HCT116 (cell line): Measurements from ENCODE around the gene PCDH9.

Source experiments
- CEBPB ChIP-seq: IDR thresholded peaks from 2 replicates; pipeline ENCODE4 v1.6.1; 2012; ENCODE audit warnings: low read depth
- CTCF ChIP-seq, 3 experiments: fragments of 200-600 bp in 1 of 3; sonication (generic) in 1 of 3; IDR thresholded peaks in 2 of 3; conservative IDR thresholded peaks in 1 of 3; 2 replicates each; pipeline ENCODE4 v1.5.1; 2012 to 2017; ENCODE audit warnings: low read depth in 2 of 3, low read length in 2 of 3, antibody characterized with exemption in 1 of 3, borderline replicate concordance in 1 of 3, control low read depth in 1 of 3, mild to moderate bottlenecking in 1 of 3, mixed read lengths in 1 of 3, mixed run types in 1 of 3, moderate library complexity in 1 of 3; ENCODE audit not compliant: insufficient read depth in 1 of 3
- EGR1 ChIP-seq: IDR thresholded peaks from 2 replicates; pipeline ENCODE4 v1.6.1; 2012; ENCODE audit warnings: low read depth
- EZH2 ChIP-seq: fragments of 200-600 bp; sonication (generic); IDR thresholded peaks from 2 replicates; pipeline ENCODE4 v1.6.1; 2017; ENCODE audit warnings: antibody characterized with exemption, mixed run types
- POLR2A ChIP-seq: IDR thresholded peaks from 2 replicates; pipeline ENCODE4 v1.7.0; 2011; ENCODE audit warnings: borderline replicate concordance; ENCODE audit not compliant: insufficient read depth, insufficient read length; ENCODE audit errors: extremely low read depth
- POLR2AphosphoS5 ChIP-seq: IDR thresholded peaks from 2 replicates; pipeline ENCODE4 v1.6.1; 2011; ENCODE audit warnings: mild to moderate bottlenecking, low read depth, low read length, moderate library complexity
- RAD21 ChIP-seq: IDR thresholded peaks from 2 replicates; pipeline ENCODE4 v1.6.1; 2012; ENCODE audit warnings: low read depth, mild to moderate bottlenecking
- REST ChIP-seq: IDR thresholded peaks from 2 replicates; pipeline ENCODE4 v1.6.1; 2012; ENCODE audit warnings: low read depth
- SIN3A ChIP-seq: IDR thresholded peaks from 2 replicates; pipeline ENCODE4 v1.6.1; 2012; ENCODE audit warnings: low read depth
- SRF ChIP-seq: IDR thresholded peaks from 2 replicates; pipeline ENCODE4 v1.6.1; 2012; ENCODE audit warnings: low read depth
- TCF7L2 ChIP-seq: IDR thresholded peaks from 2 replicates; pipeline ENCODE4 v1.7.0; 2011; ENCODE audit warnings: borderline replicate concordance, inconsistent platforms; ENCODE audit not compliant: insufficient read depth, insufficient read length; ENCODE audit errors: extremely low read depth
- YY1 ChIP-seq: IDR thresholded peaks from 2 replicates; pipeline ENCODE4 v1.6.1; 2011; ENCODE audit warnings: low read length, low read depth, moderate library complexity, mild to moderate bottlenecking; ENCODE audit not compliant: insufficient replicate concordance; ENCODE audit errors: extremely low read depth
- ZBTB33 ChIP-seq: IDR thresholded peaks from 2 replicates; pipeline ENCODE4 v1.6.1; 2011; ENCODE audit warnings: mild to moderate bottlenecking, low read length, moderate library complexity; ENCODE audit not compliant: insufficient replicate concordance; ENCODE audit errors: extremely low read depth

- TF ChIP-seq POLR2AphosphoS5 (no peak), CTCF (IDR thresholded peaks at IDR 0.05 in 2 of 3, conservative IDR thresholded peaks at IDR 0.05 in 1 of 3; ENCODE audit: borderline replicate concordance in 1 of 3, insufficient read depth in 1 of 3, low read depth in 2 of 3, low read length in 2 of 3) (no peak), YY1 (no peak), TCF7L2 (no peak), EZH2 (no peak), SRF (no peak), EGR1 (no peak), POLR2A (no peak), REST (no peak), ZBTB33 (no peak), SIN3A (no peak), CEBPB (no peak), RAD21 (no peak)
Measured at GRCh38 chr13:67184247-67184646, 45.9 kb downstream of the PCDH9 start.
